Keratinocyte (primary cell): Measurements from ENCODE around the gene TCP10L.
"Not testable (repeated sequence)": the region's sequence is repeated elsewhere in the genome, so short reads cannot be mapped to it uniquely, and the experiment has no call there.

Source experiments
- EZH2 ChIP-seq: IDR thresholded peaks from one replicate; pipeline ENCODE4 v1.6.1; 2012; ENCODE audit warnings: inconsistent platforms, mild to moderate bottlenecking, low read length, moderate library complexity
- TF ChIP-seq, protein P1 (sequence below), 3 experiments: IDR thresholded peaks in 1 of 3; conservative IDR thresholded peaks in 1 of 3; optimal IDR thresholded peaks in 1 of 3; 2 replicates in 2 of 3; 3 replicates in 1 of 3; pipeline versions ENCODE3 to v1.5.1; 2011; ENCODE audit warnings: low read length in 3 of 3, mild to moderate bottlenecking in 3 of 3, moderate library complexity in 2 of 3, control low read depth in 1 of 3, inconsistent platforms in 1 of 3; ENCODE audit not compliant: insufficient read depth in 2 of 3; ENCODE audit errors: extremely low read depth in 1 of 3

DNA sequence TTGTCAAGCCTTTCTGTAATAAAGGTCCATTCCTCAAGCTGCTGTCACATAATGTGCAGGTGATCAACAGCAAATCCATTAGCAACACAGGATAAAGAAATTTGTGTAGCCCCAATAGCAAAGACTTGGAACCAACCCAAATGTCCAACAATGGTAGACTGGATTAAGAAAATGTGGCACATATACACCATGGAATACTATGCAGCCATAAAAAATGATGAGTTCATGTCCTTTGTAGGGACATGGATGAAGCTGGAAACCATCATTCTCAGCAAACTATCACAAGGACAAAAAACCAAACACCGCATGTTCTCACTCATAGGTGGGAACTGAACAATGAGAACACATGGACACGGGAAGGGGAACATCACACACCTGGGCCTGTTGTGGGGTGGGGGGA lies 42.3 kb downstream of the TCP10L start:
- TF ChIP-seq, protein P1, sequence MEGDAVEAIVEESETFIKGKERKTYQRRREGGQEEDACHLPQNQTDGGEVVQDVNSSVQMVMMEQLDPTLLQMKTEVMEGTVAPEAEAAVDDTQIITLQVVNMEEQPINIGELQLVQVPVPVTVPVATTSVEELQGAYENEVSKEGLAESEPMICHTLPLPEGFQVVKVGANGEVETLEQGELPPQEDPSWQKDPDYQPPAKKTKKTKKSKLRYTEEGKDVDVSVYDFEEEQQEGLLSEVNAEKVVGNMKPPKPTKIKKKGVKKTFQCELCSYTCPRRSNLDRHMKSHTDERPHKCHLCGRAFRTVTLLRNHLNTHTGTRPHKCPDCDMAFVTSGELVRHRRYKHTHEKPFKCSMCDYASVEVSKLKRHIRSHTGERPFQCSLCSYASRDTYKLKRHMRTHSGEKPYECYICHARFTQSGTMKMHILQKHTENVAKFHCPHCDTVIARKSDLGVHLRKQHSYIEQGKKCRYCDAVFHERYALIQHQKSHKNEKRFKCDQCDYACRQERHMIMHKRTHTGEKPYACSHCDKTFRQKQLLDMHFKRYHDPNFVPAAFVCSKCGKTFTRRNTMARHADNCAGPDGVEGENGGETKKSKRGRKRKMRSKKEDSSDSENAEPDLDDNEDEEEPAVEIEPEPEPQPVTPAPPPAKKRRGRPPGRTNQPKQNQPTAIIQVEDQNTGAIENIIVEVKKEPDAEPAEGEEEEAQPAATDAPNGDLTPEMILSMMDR (optimal IDR thresholded peaks at IDR 0.05 in 1 of 3, IDR thresholded peaks at IDR 0.05 in 1 of 3, conservative IDR thresholded peaks at IDR 0.05 in 1 of 3; ENCODE audit: extremely low read depth in 1 of 3, insufficient read depth in 2 of 3, low read length in 3 of 3), result not testable (repeated sequence)
- not testable (repeated sequence) for TF ChIP-seq EZH2
